BE2C (cell line): ENCODE measurements around the gene WSCD2.

Experiments
- DNase-seq: peaks from one replicate; pipeline ENCODE4 v3.0.0-alpha.2; 2020
- H3K27me3 ChIP-seq: fragments of 250-450 bp; sonication (Bioruptor Pico); 2 replicates; pipeline ENCODE4 v1.5.1; 2020; ENCODE audit warnings: mild to moderate bottlenecking
- H3K36me3 ChIP-seq: fragments of 250-450 bp; sonication (Bioruptor Pico); 2 replicates; pipeline ENCODE4 v1.5.1; 2020; ENCODE audit warnings: mild to moderate bottlenecking
- H3K4me1 ChIP-seq: fragments of 250-450 bp; sonication (Bioruptor Pico); 2 replicates; pipeline ENCODE4 v1.5.1; 2020
- H3K4me3 ChIP-seq: 2 replicates; pipeline ENCODE4 v1.5.1; 2011; ENCODE audit warnings: low read depth, low read length
- H3K9me3 ChIP-seq: fragments of 250-450 bp; sonication (Bioruptor Pico); 2 replicates; pipeline ENCODE4 v1.5.1; 2020
- TF ChIP-seq, protein P1 (sequence below): IDR thresholded peaks from 2 replicates; pipeline ENCODE4 v1.5.1; 2012; ENCODE audit warnings: mild to moderate bottlenecking, low read depth, low read length

Gene WSCD2

DNA sequence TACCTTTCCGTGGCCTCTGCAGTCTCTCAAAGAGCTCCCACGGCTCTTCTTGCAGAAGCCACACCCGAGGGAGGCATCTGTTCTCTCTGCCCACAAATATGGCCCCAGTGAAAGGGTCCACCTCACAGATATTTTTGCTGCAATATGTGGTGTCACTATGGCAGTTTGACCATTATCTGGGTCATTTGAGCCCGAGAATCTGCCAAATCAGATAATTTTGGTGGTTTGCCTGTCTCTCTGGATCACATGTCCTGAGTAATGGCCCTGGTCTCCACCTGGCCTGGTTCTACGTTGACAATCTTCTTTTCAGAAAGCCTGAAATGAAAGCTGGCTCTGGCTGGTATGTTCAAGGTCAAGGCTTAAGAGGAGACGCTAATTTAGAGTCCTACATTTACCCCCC, 5.7 kb upstream of the WSCD2 start:
- H3K36me3 ChIP-seq, result no peaks in the 10 kb centered on the region
- TF ChIP-seq, protein P1, sequence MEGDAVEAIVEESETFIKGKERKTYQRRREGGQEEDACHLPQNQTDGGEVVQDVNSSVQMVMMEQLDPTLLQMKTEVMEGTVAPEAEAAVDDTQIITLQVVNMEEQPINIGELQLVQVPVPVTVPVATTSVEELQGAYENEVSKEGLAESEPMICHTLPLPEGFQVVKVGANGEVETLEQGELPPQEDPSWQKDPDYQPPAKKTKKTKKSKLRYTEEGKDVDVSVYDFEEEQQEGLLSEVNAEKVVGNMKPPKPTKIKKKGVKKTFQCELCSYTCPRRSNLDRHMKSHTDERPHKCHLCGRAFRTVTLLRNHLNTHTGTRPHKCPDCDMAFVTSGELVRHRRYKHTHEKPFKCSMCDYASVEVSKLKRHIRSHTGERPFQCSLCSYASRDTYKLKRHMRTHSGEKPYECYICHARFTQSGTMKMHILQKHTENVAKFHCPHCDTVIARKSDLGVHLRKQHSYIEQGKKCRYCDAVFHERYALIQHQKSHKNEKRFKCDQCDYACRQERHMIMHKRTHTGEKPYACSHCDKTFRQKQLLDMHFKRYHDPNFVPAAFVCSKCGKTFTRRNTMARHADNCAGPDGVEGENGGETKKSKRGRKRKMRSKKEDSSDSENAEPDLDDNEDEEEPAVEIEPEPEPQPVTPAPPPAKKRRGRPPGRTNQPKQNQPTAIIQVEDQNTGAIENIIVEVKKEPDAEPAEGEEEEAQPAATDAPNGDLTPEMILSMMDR, result no peak

DNA sequence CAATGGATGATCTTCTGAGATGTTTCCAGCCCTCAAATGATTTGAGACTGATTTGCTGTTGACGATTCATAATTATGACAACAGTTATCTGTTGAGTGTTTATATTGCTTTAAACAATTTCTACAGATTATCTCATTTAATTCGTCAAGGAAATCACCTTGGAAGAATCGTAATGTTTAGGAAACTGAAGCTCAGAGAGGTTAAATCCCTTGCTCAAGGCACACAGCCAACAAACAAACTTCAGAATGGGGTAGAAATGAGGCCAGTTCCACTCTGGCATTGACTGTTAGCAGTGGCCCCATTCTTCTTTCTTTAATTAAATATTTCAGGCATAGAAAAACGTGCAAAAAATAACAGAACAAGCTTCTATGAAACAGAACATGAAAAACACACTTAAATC, 4.0 kb upstream of the WSCD2 start:
- TF ChIP-seq, protein P1, result no peak
- Histone ChIP-seq H3K27me3 (no peaks in the 10 kb centered on the region; the same call in 1 of the 2 replicates), H3K4me1 (no peaks in the 10 kb centered on the region), H3K4me3 (no peak overlapping the region), H3K36me3 (no peaks in the 10 kb centered on the region), H3K9me3 (no peaks in the 10 kb centered on the region; the same call in 1 of the 2 replicates)
- no peak for DNase-seq

More for the DNA sequence above, 5.7 kb upstream of the WSCD2 start:
- Histone ChIP-seq H3K4me3 (no peak overlapping the region), H3K9me3 (no peaks in the 10 kb centered on the region; the same call in 1 of the 2 replicates), H3K4me1 (no peaks in the 10 kb centered on the region), H3K27me3 (no peaks in the 10 kb centered on the region)
- no peak for DNase-seq

DNA sequence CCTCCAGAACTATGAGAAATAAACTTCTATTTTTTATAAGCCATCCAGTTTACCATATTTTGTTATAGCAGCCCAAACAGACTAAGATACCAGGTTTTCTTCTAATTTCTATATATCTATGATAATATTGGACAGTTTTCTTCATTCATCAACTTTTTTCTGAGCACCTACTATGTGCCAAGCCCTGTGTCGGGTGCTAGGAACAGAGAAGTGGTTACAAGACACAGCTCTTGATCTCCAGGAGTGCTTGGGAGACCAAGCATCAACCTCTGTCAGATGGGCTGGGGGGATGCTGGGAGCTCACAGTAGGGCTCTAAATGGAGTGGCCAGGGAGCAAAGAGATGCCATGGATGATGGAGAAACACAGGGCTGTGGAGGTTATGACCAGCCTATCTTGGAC, 2.9 kb upstream of the WSCD2 start:
- Histone ChIP-seq H3K9me3 (no peaks in the 10 kb centered on the region; the same call in 1 of the 2 replicates), H3K36me3 (no peaks in the 10 kb centered on the region), H3K4me1 (no peaks in the 10 kb centered on the region), H3K27me3 (no peaks in the 10 kb centered on the region; the same call in 1 of the 2 replicates), H3K4me3 (no peak overlapping the region)
- TF ChIP-seq, protein P1, result no peak
- no peak for DNase-seq

DNA sequence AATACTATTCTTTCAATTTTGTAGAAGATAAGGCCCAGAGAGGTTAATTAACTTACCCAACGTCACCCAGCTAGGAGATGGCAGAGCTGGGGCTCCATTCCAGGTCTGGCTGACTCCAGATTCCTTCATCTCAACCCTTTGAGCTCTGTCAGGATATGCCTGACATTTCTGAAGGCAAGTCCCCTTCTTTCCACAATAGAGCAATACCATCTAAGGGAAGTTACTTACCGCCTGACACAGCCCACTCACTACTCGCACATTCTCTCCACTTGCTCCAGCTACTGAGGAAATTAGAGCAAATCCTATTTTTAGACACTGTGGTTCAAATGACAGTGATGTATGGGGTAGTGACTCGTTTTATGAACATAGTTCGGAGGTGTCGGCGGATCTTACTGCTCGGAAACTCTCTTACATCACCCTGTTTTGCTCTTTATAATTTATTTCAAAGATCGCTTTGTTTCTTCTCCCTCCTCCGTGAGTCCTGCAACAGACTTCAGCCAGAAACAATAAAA, 2.0 kb upstream of the WSCD2 start:
- DNase-seq, result no peak
- TF ChIP-seq, protein P1, result no peak
- Histone ChIP-seq H3K4me3 (no peak overlapping the region), H3K27me3 (no peaks in the 10 kb centered on the region; the same call in 1 of the 2 replicates), H3K36me3 (no peaks in the 10 kb centered on the region), H3K4me1 (no peaks in the 10 kb centered on the region), H3K9me3 (no peaks in the 10 kb centered on the region; the same call in 1 of the 2 replicates)

DNA sequence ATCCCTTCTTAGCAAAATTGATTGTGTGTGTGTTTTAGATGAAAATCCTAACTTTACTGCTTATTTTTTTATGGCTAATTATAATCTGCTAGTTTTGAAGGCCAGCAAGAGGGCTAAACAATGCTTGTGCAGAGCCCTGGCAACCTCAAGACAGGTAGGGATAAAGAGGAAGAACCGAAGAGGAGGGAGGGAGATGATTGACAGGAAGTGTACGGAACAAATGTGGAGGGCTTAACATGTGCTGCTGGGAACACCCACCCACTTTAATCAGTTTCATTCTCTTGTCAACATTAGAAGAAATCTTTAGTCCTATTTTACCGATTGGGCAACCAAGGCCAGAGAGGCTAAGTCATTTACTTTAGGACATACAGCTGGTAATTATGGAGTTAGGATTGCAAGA, 1.4 kb upstream of the WSCD2 start:
- Histone ChIP-seq H3K4me1 (no peaks in the 10 kb centered on the region), H3K4me3 (no peak overlapping the region), H3K9me3 (no peaks in the 10 kb centered on the region; the same call in 1 of the 2 replicates), H3K36me3 (no peaks in the 10 kb centered on the region), H3K27me3 (no peaks in the 10 kb centered on the region; the same call in 1 of the 2 replicates)
- TF ChIP-seq, protein P1, result no peak
- no peak for DNase-seq

DNA sequence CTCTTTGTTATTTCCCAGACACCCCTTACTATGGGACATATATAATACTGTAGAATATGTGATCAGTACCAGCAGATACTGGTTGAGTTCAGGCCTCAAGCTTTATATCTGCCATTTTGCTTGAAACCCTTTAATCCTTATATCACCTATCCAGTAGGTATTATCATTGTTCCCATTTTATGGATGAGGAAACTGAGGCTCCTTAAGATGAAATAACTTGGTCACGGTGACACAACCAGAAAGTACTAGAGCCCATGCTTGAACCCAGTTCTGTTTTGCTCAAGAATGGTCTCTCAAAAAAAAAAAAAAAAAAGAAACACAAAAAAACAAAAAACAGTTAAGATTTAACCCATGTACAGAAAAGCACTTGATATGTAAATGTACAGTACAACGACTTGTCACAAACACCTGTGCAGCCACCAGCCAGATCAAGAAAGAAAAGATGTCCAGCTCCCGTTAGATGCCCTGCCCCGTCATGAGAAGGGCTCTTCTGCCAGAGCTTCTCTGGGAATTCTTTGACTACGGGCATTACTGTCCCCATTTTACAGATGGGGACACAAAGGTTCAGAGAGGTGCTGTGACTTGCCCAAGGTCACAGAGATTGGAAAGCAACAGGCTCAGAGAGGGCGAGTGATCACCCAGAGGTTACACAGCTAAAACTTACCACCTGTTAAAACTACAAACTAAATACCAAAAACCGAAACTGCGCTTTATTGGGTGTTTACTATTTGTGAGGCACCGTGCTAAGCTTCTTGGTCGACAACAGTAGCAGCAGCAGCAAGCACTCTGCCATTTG, 669 bp upstream of the WSCD2 start:
- Histone ChIP-seq H3K9me3 (no peaks in the 10 kb centered on the region), H3K27me3 (no peaks in the 10 kb centered on the region; the same call in 1 of the 2 replicates), H3K36me3 (no peaks in the 10 kb centered on the region), H3K4me3 (peak overlapping the region; percentile 64), H3K4me1 (no peaks in the 10 kb centered on the region)
- TF ChIP-seq, protein P1, result no peak
- no peak for DNase-seq
